AG04450 (cell line): ENCODE data around the gene MCTP1. TPM values are rescaled to one million over a fixed set of nuclear protein-coding genes. Genes with fewer than 3 reads are reported as not detected.

Experiments used
- CTCF ChIA-PET: fragments of 300-600, 350-600 bp; formaldehyde crosslinking; extraction: SDS; loops from one replicate; lab custom pipeline; 2022; ENCODE audit warnings: antibody characterized with exemption, inconsistent platforms; lab: Charles Lee
- POLR2A ChIA-PET: fragments of 350-600 bp; formaldehyde crosslinking; extraction: SDS; loops from one replicate; lab custom pipeline; 2021; ENCODE audit warnings: antibody characterized with exemption, inconsistent platforms; lab: Yijun Ruan, JAX
- DNase-seq: peaks from one replicate; pipeline ENCODE4 v3.0.0-alpha.2; 2011; ENCODE audit warnings: low read depth, low spot score
- H3K27ac ChIP-seq: one replicate; pipeline ENCODE4 v1.5.1; 2012; ENCODE audit warnings: low read depth, low read length, control low read depth
- H3K27me3 ChIP-seq: one replicate; pipeline ENCODE4 v1.6.0; 2012; ENCODE audit warnings: low read length; ENCODE audit not compliant: control insufficient read depth, insufficient read depth
- H3K4me3 ChIP-seq: 2 replicates; pipeline ENCODE4 v1.5.1; 2011; ENCODE audit warnings: mild to moderate bottlenecking, low read depth, low read length, control low read depth
- H3K9me3 ChIP-seq: 2 replicates; pipeline ENCODE4 v1.5.1; 2012; ENCODE audit warnings: low read length; ENCODE audit not compliant: control insufficient read depth, insufficient read depth
- CTCF ChIP-seq: IDR thresholded peaks from 2 replicates; pipeline ENCODE4 v1.5.1; 2011; ENCODE audit warnings: low read depth, low read length, control low read depth, inconsistent platforms
- polyA plus RNA-seq: library from polyadenylated mRNA; depleted of rRNA; stranded (reverse); fragments of >200 nt; gene quantifications from 2 replicates; pipeline ENCODE4 v1.2.3, GENCODE V29; 2011

MCTP1 gene
- polyA plus RNA-seq, 1 experiment = 0.66 TPM

GRCh38 chr5:95048628-95049027 is 236.3 kb downstream of the MCTP1 start:
- POLR2A ChIA-PET = no interaction called here
- Histone ChIP-seq H3K27ac (no peak overlapping the region), H3K27me3 (no peaks in the 10 kb centered on the region), H3K9me3 (no peaks in the 10 kb centered on the region), H3K4me3 (no peak overlapping the region)
- TF ChIP-seq CTCF = no peak
- DNase-seq = no peak
- CTCF ChIA-PET = no interaction called here

- ChIA-PET CTCF (interaction anchor here (0.9 kb wide), 1 partner anchor 77 kb away, joined by 4 read pairs; no protein-coding TSS in a partner anchor), POLR2A (no interaction called here)
- H3K4me3 ChIP-seq = no peak overlapping the region
- no peaks in the 10 kb centered on the region for H3K9me3 ChIP-seq
- no peak overlapping the region for H3K27ac ChIP-seq
- H3K27me3 ChIP-seq = no peaks in the 10 kb centered on the region
- DNase-seq = no peak
- TF ChIP-seq CTCF = no peak
Observed at GRCh38 chr5:95045181-95045965, 239.5 kb downstream of the MCTP1 start.

- ChIA-PET CTCF (no interaction called here), POLR2A (no interaction called here)
- no peak for TF ChIP-seq CTCF
Observed at GRCh38 chr5:95044096-95044495, 240.8 kb downstream of the MCTP1 start.

GRCh38 chr5:95043648-95044047 is 241.2 kb downstream of the MCTP1 start:
- Histone ChIP-seq H3K27me3 (no peaks in the 10 kb centered on the region), H3K9me3 (no peaks in the 10 kb centered on the region), H3K27ac (no peak overlapping the region), H3K4me3 (no peak overlapping the region)
- DNase-seq = no peak
- TF ChIP-seq CTCF = no peak
- ChIA-PET POLR2A (no interaction called here), CTCF (no interaction called here)

More at GRCh38 chr5:95044096-95044495, 240.8 kb downstream of the MCTP1 start:
- Histone ChIP-seq H3K27ac (no peak overlapping the region), H3K9me3 (no peaks in the 10 kb centered on the region), H3K4me3 (no peak overlapping the region), H3K27me3 (no peaks in the 10 kb centered on the region)
- no peak for DNase-seq

GRCh38 chr5:95043234-95043633 is 241.7 kb downstream of the MCTP1 start:
- Histone ChIP-seq H3K27me3 (no peaks in the 10 kb centered on the region), H3K27ac (no peak overlapping the region), H3K9me3 (no peaks in the 10 kb centered on the region), H3K4me3 (no peak overlapping the region)
- DNase-seq = no peak
- ChIA-PET CTCF (no interaction called here), POLR2A (no interaction called here)
- no peak for TF ChIP-seq CTCF
